A673 (cell line): ENCODE data around the gene NPFF. TPM values are rescaled to one million over a fixed set of nuclear protein-coding genes. Genes with fewer than 3 reads are reported as not detected.

ENCODE experiments used
- BruUV-seq: library from RNA; stranded (reverse); fragments of 400-500 nt; replicated peaks from 2 replicates; lab custom pipeline; 2021; lab: Mats Ljungman, UMichigan
- CTCF ChIA-PET: fragments of 300-600 bp; sonication (Branson Sonifier 250); formaldehyde crosslinking; loops from one replicate; lab custom pipeline; 2022; ENCODE audit warnings: antibody characterized with exemption; lab: Charles Lee
- POLR2A ChIA-PET: fragments of 300-600 bp; sonication (Branson Sonifier 250); formaldehyde crosslinking; loops from one replicate; lab custom pipeline; 2022; ENCODE audit warnings: antibody characterized with exemption; ENCODE audit not compliant: low non-redundant PET; lab: Charles Lee
- DNase-seq: peaks from one replicate; pipeline ENCODE4 v3.0.0-alpha.2; 2015; ENCODE audit warnings: low spot score
- H3K27ac ChIP-seq: fragments of 200-600 bp; sonication (generic); 2 replicates; pipeline ENCODE4 v1.5.1; 2016; ENCODE audit warnings: mixed run types, low read depth, mild to moderate bottlenecking, mixed read lengths, antibody characterized with exemption, low read length; ENCODE audit not compliant: poor library complexity, severe bottlenecking
- H3K27me3 ChIP-seq: fragments of 200-600 bp; sonication (generic); replicated peaks from 2 replicates; pipeline ENCODE4 v1.6.1; 2017; ENCODE audit warnings: mixed run types, low read depth, mild to moderate bottlenecking, mixed read lengths, antibody characterized with exemption, low read length; ENCODE audit not compliant: insufficient read depth, poor library complexity
- H3K36me3 ChIP-seq: fragments of 200-600 bp; sonication (generic); 2 replicates; pipeline ENCODE4 v1.6.1; 2016; ENCODE audit warnings: mixed run types, mild to moderate bottlenecking, mixed read lengths, antibody characterized with exemption, low read length; ENCODE audit not compliant: insufficient read depth, poor library complexity, severe bottlenecking
- H3K4me1 ChIP-seq: fragments of 200-600 bp; sonication (generic); 2 replicates; pipeline ENCODE4 v1.6.1; 2017; ENCODE audit warnings: mixed run types, mild to moderate bottlenecking, mixed read lengths, antibody characterized with exemption, low read length; ENCODE audit not compliant: insufficient read depth, poor library complexity, severe bottlenecking
- H3K4me3 ChIP-seq: fragments of 200-600 bp; sonication (generic); 2 replicates; pipeline ENCODE4 v1.5.1; 2016; ENCODE audit warnings: low read depth, mixed run types, mild to moderate bottlenecking, mixed read lengths, low read length; ENCODE audit not compliant: poor library complexity, severe bottlenecking
- H3K9me3 ChIP-seq: fragments of 200-600 bp; sonication (generic); 2 replicates; pipeline ENCODE4 v1.6.1; 2016; ENCODE audit warnings: mixed run types, low read depth, mild to moderate bottlenecking, mixed read lengths, antibody characterized with exemption, low read length; ENCODE audit not compliant: poor library complexity, severe bottlenecking
- EZH2 ChIP-seq: fragments of 200-600 bp; sonication (generic); IDR thresholded peaks from 2 replicates; pipeline ENCODE4 v1.6.1; 2017; ENCODE audit warnings: borderline replicate concordance, low read depth, mild to moderate bottlenecking, mixed read lengths, antibody characterized with exemption, low read length; ENCODE audit not compliant: poor library complexity, severe bottlenecking
- intact Hi-C: fragments of 100-400 bp; cut with micrococcal nuclease; formaldehyde crosslinking; loops from one replicate; pipeline ENCODE4 v1.10.0; 2022; ENCODE audit not compliant: unreplicated experiment
- total RNA-seq: library from RNA; stranded (reverse); gene quantifications from 2 replicates; pipeline ENCODE4 v1.2.3, GENCODE V29; 2021
- TF ChIP-seq, protein P1 (sequence below): fragments of 300-800, 200-600 bp; sonication (generic); conservative IDR thresholded peaks from 2 replicates; pipeline ENCODE4 v1.5.1; 2017; ENCODE audit warnings: low read depth, mild to moderate bottlenecking, antibody characterized with exemption, low read length, moderate library complexity, mixed read lengths

NPFF gene
- total RNA-seq, 1 experiment from 2014 or later = not detected

DNA sequence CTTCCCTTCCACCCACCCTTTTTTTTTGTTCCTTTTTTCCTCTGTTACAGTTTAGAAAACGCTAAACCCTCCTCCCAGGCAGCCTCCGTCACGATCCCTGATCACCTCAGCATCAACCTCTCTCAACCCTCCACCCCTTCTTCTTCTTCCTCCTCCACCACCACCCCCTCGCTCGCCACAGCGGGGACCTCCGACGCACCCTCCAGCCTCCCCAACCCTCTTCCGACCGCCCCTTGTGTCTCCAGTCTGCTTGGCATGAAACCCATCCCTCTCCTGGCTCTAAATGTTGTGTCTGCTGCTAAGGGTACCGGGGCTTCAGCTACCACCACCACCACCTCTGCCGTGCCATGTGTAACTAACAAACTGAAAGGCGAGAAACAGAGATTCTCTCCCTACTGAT is 32.5 kb downstream of the NPFF start:
- CTCF ChIA-PET = interaction anchor here (1.2 kb wide), 1 partner anchor 153 kb away, joined by 3 read pairs; the partner anchor contains the start of gene AAAS

DNA sequence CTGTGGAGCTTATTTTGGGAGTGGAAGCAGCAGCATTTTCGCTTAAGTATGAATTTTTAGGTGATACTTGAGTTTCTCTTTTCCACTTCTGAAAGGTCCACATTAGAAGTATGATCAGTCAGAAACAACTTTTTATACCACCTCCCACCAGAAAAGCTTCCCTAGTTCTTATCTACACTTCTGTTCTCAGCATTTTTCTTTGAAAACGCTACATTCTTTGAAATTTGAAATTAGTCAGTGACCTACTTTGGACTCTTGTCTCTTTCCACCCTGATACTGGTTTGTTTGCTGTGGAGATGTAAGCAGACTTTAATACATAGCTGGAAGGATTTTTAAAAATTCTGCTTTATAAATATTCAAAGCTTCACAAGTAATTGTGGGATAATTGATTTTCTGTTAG is 33.2 kb downstream of the NPFF start:
- ChIA-PET POLR2A (interaction anchor here (0.6 kb wide), 1 partner anchor 18 kb away, joined by 4 read pairs; no protein-coding TSS in a partner anchor), CTCF (no interaction called here)
- H3K27ac ChIP-seq = peak overlapping the region; percentile 38

More for the DNA sequence above, 32.5 kb downstream of the NPFF start:
- POLR2A ChIA-PET = interaction anchor here (0.8 kb wide), 1 partner anchor 154 kb away, joined by 8 read pairs; the partner anchor contains the start of gene AAAS
- peaks cover 4% of the 10 kb centered on the region for H3K4me1 ChIP-seq
- H3K36me3 ChIP-seq = peaks cover 98% of the 10 kb centered on the region
- BruUV-seq = no TSS peak
- H3K27ac ChIP-seq = peak overlapping the region; percentile 0
- H3K9me3 ChIP-seq = no peaks in the 10 kb centered on the region
- DNase-seq = no peak
- TF ChIP-seq EZH2 = no peak
- TF ChIP-seq, protein P1, sequence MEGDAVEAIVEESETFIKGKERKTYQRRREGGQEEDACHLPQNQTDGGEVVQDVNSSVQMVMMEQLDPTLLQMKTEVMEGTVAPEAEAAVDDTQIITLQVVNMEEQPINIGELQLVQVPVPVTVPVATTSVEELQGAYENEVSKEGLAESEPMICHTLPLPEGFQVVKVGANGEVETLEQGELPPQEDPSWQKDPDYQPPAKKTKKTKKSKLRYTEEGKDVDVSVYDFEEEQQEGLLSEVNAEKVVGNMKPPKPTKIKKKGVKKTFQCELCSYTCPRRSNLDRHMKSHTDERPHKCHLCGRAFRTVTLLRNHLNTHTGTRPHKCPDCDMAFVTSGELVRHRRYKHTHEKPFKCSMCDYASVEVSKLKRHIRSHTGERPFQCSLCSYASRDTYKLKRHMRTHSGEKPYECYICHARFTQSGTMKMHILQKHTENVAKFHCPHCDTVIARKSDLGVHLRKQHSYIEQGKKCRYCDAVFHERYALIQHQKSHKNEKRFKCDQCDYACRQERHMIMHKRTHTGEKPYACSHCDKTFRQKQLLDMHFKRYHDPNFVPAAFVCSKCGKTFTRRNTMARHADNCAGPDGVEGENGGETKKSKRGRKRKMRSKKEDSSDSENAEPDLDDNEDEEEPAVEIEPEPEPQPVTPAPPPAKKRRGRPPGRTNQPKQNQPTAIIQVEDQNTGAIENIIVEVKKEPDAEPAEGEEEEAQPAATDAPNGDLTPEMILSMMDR = no peak
- intact Hi-C loops = no loop called here
- no peak overlapping the region for H3K4me3 ChIP-seq
- no peaks in the 10 kb centered on the region for H3K27me3 ChIP-seq

DNA sequence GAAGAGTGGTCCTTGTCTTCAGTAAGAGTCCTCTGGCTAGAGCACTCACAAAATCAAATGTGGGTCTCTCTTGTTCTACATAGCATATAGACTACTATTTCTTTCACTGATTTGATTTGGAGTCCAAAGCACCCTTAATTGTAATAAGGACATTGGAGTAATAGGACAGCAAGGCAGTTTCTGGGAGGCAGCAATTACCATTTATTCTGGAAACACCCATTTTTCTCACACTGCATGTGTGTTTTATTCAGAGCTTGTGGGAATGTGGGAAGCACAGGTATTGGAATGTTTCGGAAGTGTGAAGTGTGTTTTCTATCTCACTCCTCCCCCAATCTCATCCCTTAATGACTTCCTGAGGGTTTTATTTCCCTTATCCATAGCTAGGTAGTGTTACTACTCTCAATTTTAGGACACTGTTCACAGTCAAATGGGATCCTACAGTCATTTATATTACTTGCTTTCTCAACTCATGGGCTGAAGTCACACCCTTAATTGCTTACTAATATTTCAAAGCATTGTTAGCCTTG is 35.2 kb downstream of the NPFF start:
- Histone ChIP-seq H3K4me3 (no peak overlapping the region), H3K27me3 (no peaks in the 10 kb centered on the region), H3K36me3 (peaks cover 98% of the 10 kb centered on the region), H3K27ac (peak overlapping the region; percentile 14), H3K4me1 (peaks cover 4% of the 10 kb centered on the region), H3K9me3 (no peaks in the 10 kb centered on the region)
- BruUV-seq = no TSS peak
- ChIA-PET POLR2A (interaction anchor here (0.6 kb wide), 2 partner anchors 31 to 70 kb away, joined by 5 to 10 read pairs; no protein-coding TSS in a partner anchor), CTCF (no interaction called here)
- intact Hi-C loops = no loop called here
- TF ChIP-seq EZH2 = no peak
- TF ChIP-seq, protein P1 = no peak
- no peak for DNase-seq

More for the DNA sequence above, 33.2 kb downstream of the NPFF start:
- intact Hi-C loops = no loop called here
- TSS peak; percentile 2 for BruUV-seq
- H3K9me3 ChIP-seq = no peaks in the 10 kb centered on the region
- no peak for DNase-seq
- TF ChIP-seq, protein P1 = no peak
- no peak for TF ChIP-seq EZH2
- H3K27me3 ChIP-seq = no peaks in the 10 kb centered on the region
- H3K36me3 ChIP-seq = peaks cover 98% of the 10 kb centered on the region
- peaks cover 4% of the 10 kb centered on the region for H3K4me1 ChIP-seq
- no peak overlapping the region for H3K4me3 ChIP-seq
